HG03064 (cell line): Measurements from ENCODE around the gene ZFAND2A.

ENCODE experiments used
- ATAC-seq: cut with Tn5 transposase; IDR thresholded peaks from one replicate; pipeline ENCODE4 v1.9.1; 2021; ENCODE audit warnings: low read depth; ENCODE audit not compliant: unreplicated experiment

The ZFAND2A gene

GRCh38 chr7:1111156-1111555 is 48.8 kb downstream of the ZFAND2A start:
- no peak for ATAC-seq

GRCh38 chr7:1110358-1110757 is 49.6 kb downstream of the ZFAND2A start:
- no peak for ATAC-seq

- ATAC-seq, result no peak
Observed at GRCh38 chr7:1109581-1110310, 50.2 kb downstream of the ZFAND2A start.

- ATAC-seq, result no peak
Observed at GRCh38 chr7:1108264-1108920, 51.6 kb downstream of the ZFAND2A start.

GRCh38 chr7:1106793-1107421 is 53.1 kb downstream of the ZFAND2A start:
- no peak for ATAC-seq

- no peak for ATAC-seq
Observed at GRCh38 chr7:1106063-1106792, 53.8 kb downstream of the ZFAND2A start.

GRCh38 chr7:1105189-1105588 is 54.8 kb downstream of the ZFAND2A start:
- ATAC-seq, result peak; percentile 47

- no peak for ATAC-seq
Observed at GRCh38 chr7:1104516-1105179, 55.3 kb downstream of the ZFAND2A start.

GRCh38 chr7:1103789-1104515 is 56.0 kb downstream of the ZFAND2A start:
- ATAC-seq, result no peak

- peak; percentile 47 for ATAC-seq
Observed at GRCh38 chr7:1103009-1103788, 56.8 kb downstream of the ZFAND2A start.
